GM19467 (cell line): Measurements from ENCODE around the gene UNC5B.
"Not testable (repeated sequence)": the region's sequence is repeated elsewhere in the genome, so short reads cannot be mapped to it uniquely, and the experiment has no call there.

ENCODE experiments used
- ATAC-seq: cut with Tn5 transposase; IDR thresholded peaks from one replicate; pipeline ENCODE4 v1.9.1; 2021; ENCODE audit warnings: mild to moderate bottlenecking, moderate library complexity; ENCODE audit not compliant: unreplicated experiment

The UNC5B gene

GRCh38 chr10:71207578-71207977, 4.8 kb upstream of the UNC5B start:
- ATAC-seq: no peak

GRCh38 chr10:71209352-71209715, 3.0 kb upstream of the UNC5B start:
- no peak for ATAC-seq

- ATAC-seq: no peak
Measured at GRCh38 chr10:71209731-71210541, 2.4 kb upstream of the UNC5B start.

- no peak for ATAC-seq
Measured at GRCh38 chr10:71210542-71210871, 1.9 kb upstream of the UNC5B start.

- ATAC-seq: no peak
Measured at GRCh38 chr10:71211053-71211452, 1.3 kb upstream of the UNC5B start.

GRCh38 chr10:71211775-71212317, 524 bp upstream of the UNC5B start:
- no peak for ATAC-seq

GRCh38 chr10:71213127-71213621, 804 bp downstream of the UNC5B start:
- ATAC-seq: no peak

GRCh38 chr10:71213761-71214440, 1.5 kb downstream of the UNC5B start:
- no peak for ATAC-seq

GRCh38 chr10:71214641-71215559, 2.5 kb downstream of the UNC5B start:
- no peak for ATAC-seq

- ATAC-seq: no peak
Measured at GRCh38 chr10:71216363-71216695, 4.0 kb downstream of the UNC5B start.

- no peak for ATAC-seq
Measured at GRCh38 chr10:71216751-71217265, 4.4 kb downstream of the UNC5B start.

GRCh38 chr10:71217266-71218045, 5.1 kb downstream of the UNC5B start:
- no peak for ATAC-seq

GRCh38 chr10:71218046-71218650, 5.8 kb downstream of the UNC5B start:
- no peak for ATAC-seq

GRCh38 chr10:71218651-71219050, 6.3 kb downstream of the UNC5B start:
- no peak for ATAC-seq

GRCh38 chr10:71219236-71219917, 7.0 kb downstream of the UNC5B start:
- not testable (repeated sequence) for ATAC-seq

- ATAC-seq: no peak
Measured at GRCh38 chr10:71219918-71220688, 7.7 kb downstream of the UNC5B start.

- ATAC-seq: no peak
Measured at GRCh38 chr10:71220689-71221540, 8.5 kb downstream of the UNC5B start.
